SK-N-SH (cell line): ENCODE results near the gene MNX1. TPM values are rescaled to one million over a fixed set of nuclear protein-coding genes. Genes with fewer than 3 reads are reported as not detected.

Experiments
- CTCF ChIA-PET: fragments of 300-600, 350-600 bp; formaldehyde crosslinking; extraction: SDS; loops from one replicate; lab custom pipeline; 2021; lab: Yijun Ruan, JAX
- POLR2A ChIA-PET: fragments of 350-600 bp; sonication (Branson Sonifier 250); formaldehyde crosslinking; extraction: SDS; loops from one replicate; lab custom pipeline; 2020; ENCODE audit warnings: antibody characterized with exemption, inconsistent platforms; lab: Yijun Ruan, JAX
- DNase-seq: peaks from one replicate; pipeline ENCODE4 v3.0.0; 2012
- H2AFZ ChIP-seq: fragments of 200-600 bp; sonication (generic); 2 replicates; pipeline ENCODE4 v1.8.1; 2016; ENCODE audit warnings: antibody characterized with exemption, mild to moderate bottlenecking, low read depth
- H3F3A ChIP-seq: fragments of 200-600 bp; sonication (generic); replicated peaks from 2 replicates; pipeline ENCODE3; 2016; ENCODE audit warnings: antibody characterized with exemption, mild to moderate bottlenecking; ENCODE audit not compliant: insufficient read depth
- H3K27ac ChIP-seq, 2 experiments: fragments of 200-500 bp in 1 of 2; fragments of 200-600 bp in 1 of 2; sonication (Bioruptor generic) in 1 of 2; sonication (generic), shearing (Covaris generic) in 1 of 2; 2 replicates each; pipeline versions ENCODE4 v1.5.1 to v1.6.1; 2014 to 2016; ENCODE audit warnings: low read depth in 2 of 2, inconsistent platforms in 1 of 2, low read length in 1 of 2, mild to moderate bottlenecking in 1 of 2, mixed read lengths in 1 of 2
- H3K27me3 ChIP-seq: fragments of 200-600 bp; sonication (generic), shearing (Covaris generic); 2 replicates; pipeline ENCODE4 v1.6.1; 2016; ENCODE audit warnings: mixed run types; ENCODE audit not compliant: insufficient read depth
- H3K36me3 ChIP-seq, 2 experiments: fragments of 200-500 bp in 1 of 2; fragments of 200-600 bp in 1 of 2; sonication (Bioruptor generic) in 1 of 2; sonication (generic) in 1 of 2; replicated peaks in 1 of 2; 2 replicates each; pipeline versions ENCODE3 to v1.5.1; 2014 to 2016; ENCODE audit warnings: low read length in 1 of 2, mild to moderate bottlenecking in 1 of 2; ENCODE audit not compliant: insufficient read depth in 2 of 2, control insufficient read depth in 1 of 2
- H3K4me1 ChIP-seq, 2 experiments: fragments of 200-500 bp in 1 of 2; fragments of 200-600 bp in 1 of 2; sonication (Bioruptor generic) in 1 of 2; sonication (generic), shearing (Covaris generic) in 1 of 2; 2 replicates each; pipeline versions ENCODE4 v1.5.1 to v1.6.1; 2014 to 2016; ENCODE audit warnings: low read depth in 1 of 2, low read length in 1 of 2, mixed run types in 1 of 2; ENCODE audit not compliant: insufficient read depth in 2 of 2, control insufficient read depth in 1 of 2
- H3K4me2 ChIP-seq: fragments of 200-600 bp; sonication (generic), shearing (Covaris generic); 2 replicates; pipeline ENCODE4 v1.6.1; 2017; ENCODE audit warnings: mixed run types
- H3K4me3 ChIP-seq, 2 experiments: fragments of 200-500 bp in 1 of 2; fragments of 200-600 bp in 1 of 2; sonication (Bioruptor generic) in 1 of 2; sonication (generic), shearing (Covaris generic) in 1 of 2; 2 replicates each; pipeline versions ENCODE4 v1.5.1 to v1.8.1; 2014 to 2016; ENCODE audit warnings: low read depth in 2 of 2, inconsistent platforms in 1 of 2, low read length in 1 of 2, mild to moderate bottlenecking in 1 of 2, mixed read lengths in 1 of 2, moderate library complexity in 1 of 2
- H3K79me2 ChIP-seq: fragments of 200-600 bp; sonication (generic); 2 replicates; pipeline ENCODE4 v1.8.1; 2017; ENCODE audit warnings: mild to moderate bottlenecking; ENCODE audit not compliant: insufficient read depth
- H3K9ac ChIP-seq: fragments of 200-600 bp; sonication (generic); 2 replicates; pipeline ENCODE4 v1.6.1; 2017; ENCODE audit warnings: mixed run types
- H3K9me2 ChIP-seq: fragments of 200-600 bp; sonication (generic); 2 replicates; pipeline ENCODE4 v1.6.1; 2017; ENCODE audit warnings: mixed run types
- H3K9me3 ChIP-seq: fragments of 200-600 bp; sonication (generic); 2 replicates; pipeline ENCODE4 v1.6.1; 2017; ENCODE audit warnings: mixed run types, mild to moderate bottlenecking, moderate library complexity
- H4K20me1 ChIP-seq: fragments of 200-600 bp; sonication (generic); 2 replicates; pipeline ENCODE4 v1.6.1; 2017; ENCODE audit warnings: mild to moderate bottlenecking, mixed run types; ENCODE audit not compliant: insufficient read depth
- CHD2 ChIP-seq: fragments of 150-350 bp; IDR thresholded peaks from 2 replicates; pipeline ENCODE4 v1.6.1; 2018; ENCODE audit warnings: low read length; ENCODE audit not compliant: partially characterized antibody
- ELF1 ChIP-seq: IDR thresholded peaks from 2 replicates; pipeline ENCODE4 v1.4.0; 2012
- EZH2phosphoT487 ChIP-seq: fragments of 200-600 bp; sonication (generic); IDR thresholded peaks from 2 replicates; pipeline ENCODE4 v1.6.1; 2017; ENCODE audit warnings: low read depth, mixed run types, mild to moderate bottlenecking, antibody characterized with exemption, moderate library complexity, borderline replicate concordance
- FOSL2 ChIP-seq: IDR thresholded peaks from 2 replicates; pipeline ENCODE4 v1.4.0; 2012; ENCODE audit warnings: low read depth, mild to moderate bottlenecking, moderate library complexity, borderline replicate concordance
- FOXJ3 ChIP-seq: sonication (generic); formaldehyde crosslinking; IDR thresholded peaks from 2 replicates; pipeline ENCODE4 v1.5.1; 2020; ENCODE audit warnings: mild to moderate bottlenecking, missing genetic modification reagents
- GABPA ChIP-seq: IDR thresholded peaks from 2 replicates; pipeline ENCODE4 v1.4.0; 2012; ENCODE audit warnings: low read depth, mild to moderate bottlenecking
- JUND ChIP-seq: IDR thresholded peaks from 2 replicates; pipeline ENCODE4 v1.4.0; 2012
- MXI1 ChIP-seq: IDR thresholded peaks from 2 replicates; pipeline ENCODE4 v1.6.1; 2012; ENCODE audit warnings: mild to moderate bottlenecking, low read depth, low read length, improper control_type of control experiment
- NFIC ChIP-seq: IDR thresholded peaks from 2 replicates; pipeline ENCODE4 v1.4.0; 2012; ENCODE audit warnings: borderline replicate concordance
- NRF1 ChIP-seq: IDR thresholded peaks from 2 replicates; pipeline ENCODE4 v1.6.1; 2012; ENCODE audit warnings: low read depth, mild to moderate bottlenecking, low read length
- RCOR1 ChIP-seq: fragments of 150-350 bp; IDR thresholded peaks from 2 replicates; pipeline ENCODE4 v1.6.1; 2017; ENCODE audit warnings: antibody characterized with exemption, low read length
- RXRA ChIP-seq: IDR thresholded peaks from 2 replicates; pipeline ENCODE4 v1.4.0; 2012; ENCODE audit warnings: low read depth, mild to moderate bottlenecking, borderline replicate concordance
- SIN3A ChIP-seq: IDR thresholded peaks from 2 replicates; pipeline ENCODE4 v1.6.1; 2012; ENCODE audit warnings: low read depth, mild to moderate bottlenecking, low read length, moderate library complexity, borderline replicate concordance
- SMC3 ChIP-seq: IDR thresholded peaks from 2 replicates; pipeline ENCODE4 v1.6.1; 2012; ENCODE audit warnings: low read depth, low read length, improper control_type of control experiment
- TAF1 ChIP-seq: IDR thresholded peaks from 2 replicates; pipeline ENCODE4 v1.6.1; 2012; ENCODE audit warnings: low read depth, mild to moderate bottlenecking, low read length, moderate library complexity, borderline replicate concordance
- TCF12 ChIP-seq: IDR thresholded peaks from 2 replicates; pipeline ENCODE4 v1.4.0; 2012
- WGBS: methylation state at CpG from one replicate; pipeline ENCODE4 v1.1.6; 2017; ENCODE audit warnings: low lambda C conversion rate; 5-methylcytosine and 5-hydroxymethylcytosine counted together
- polyA plus RNA-seq, 3 experiments: library from polyadenylated mRNA; depleted of rRNA; stranded (reverse); fragments of >200 nt; gene quantifications; 2 replicates each; pipeline ENCODE4 v1.2.3, GENCODE V29; 2012
- TF ChIP-seq, protein P1 (sequence below): IDR thresholded peaks from 2 replicates; pipeline ENCODE4; 2012
- TF ChIP-seq, protein P2 (sequence below): IDR thresholded peaks from 2 replicates; pipeline ENCODE4 v1.4.0; 2012; ENCODE audit warnings: low read depth
- TF ChIP-seq, protein P3 (sequence below): fragments of 150-350 bp; IDR thresholded peaks from 2 replicates; pipeline ENCODE4 v1.6.1; 2016; ENCODE audit warnings: mild to moderate bottlenecking, low read depth, low read length
- TF ChIP-seq, protein P4 (sequence below): fragments of 150-350 bp; IDR thresholded peaks from 2 replicates; pipeline ENCODE4 v1.6.1; 2017; ENCODE audit warnings: antibody characterized with exemption, low read length, low read depth, borderline replicate concordance
- TF ChIP-seq, protein P5 (sequence below): fragments of 200-600 bp; sonication (generic); IDR thresholded peaks from 2 replicates; pipeline ENCODE4 v1.6.1; 2017; ENCODE audit warnings: antibody characterized with exemption, mild to moderate bottlenecking, moderate library complexity

MNX1 gene
- polyA plus RNA-seq (2012; rRNA removed): not detected in 2 replicates
- not detected in 2 replicates for polyA plus RNA-seq (2012; cell fraction: cytosol; rRNA removed)
- polyA plus RNA-seq (2012; cell fraction: nucleus; rRNA removed): not detected in 2 replicates

DNA sequence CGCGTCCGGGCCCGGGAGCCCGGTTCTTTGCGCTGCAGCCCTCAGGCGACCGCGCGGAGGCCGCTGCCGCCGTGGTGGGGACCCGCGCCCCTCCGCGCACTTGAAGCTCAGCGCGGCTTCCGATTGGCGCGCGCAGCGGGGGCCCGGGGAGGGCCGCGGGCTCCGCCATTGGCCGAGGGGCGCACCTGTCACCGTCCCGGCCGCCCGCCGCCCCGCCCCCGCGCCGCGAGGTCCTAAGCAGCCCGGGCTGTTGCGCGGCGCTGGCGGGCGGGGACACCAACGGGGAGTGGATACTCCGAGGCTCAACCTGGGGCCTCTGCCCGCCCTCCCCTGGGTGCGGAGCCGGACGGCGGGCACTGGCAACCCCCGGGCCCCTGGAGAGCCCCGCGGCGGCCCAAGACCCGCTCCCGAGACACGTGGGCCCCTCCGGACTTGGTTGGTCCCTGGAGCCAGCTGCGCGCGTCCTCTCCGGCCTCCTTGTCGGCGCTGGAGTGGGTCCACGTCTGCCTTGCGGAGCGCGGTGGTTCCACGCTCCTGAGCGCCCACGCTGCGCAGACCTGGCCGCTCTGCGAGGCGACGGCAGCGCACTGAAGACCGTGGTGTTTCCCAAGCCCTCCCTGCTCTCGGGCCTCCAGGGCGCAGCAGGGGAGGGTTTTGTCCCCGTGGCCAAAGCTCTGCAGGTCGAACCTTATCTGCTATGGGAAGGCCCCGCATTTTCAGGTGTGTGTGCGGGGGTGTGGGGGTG, at the start of gene MNX1:
Gene MNX1 (minus strand): TSS at position 76 of the 745 bp plus-strand sequence. CDS start 313 bp downstream, outside the sequence.
- H3K9me2 ChIP-seq: no peaks in the 10 kb centered on the region
- no peaks in the 10 kb centered on the region for H3K36me3 ChIP-seq
- no peaks in the 10 kb centered on the region for H3K79me2 ChIP-seq
- WGBS: 0% methylated on average over 5 of the region's 87 CpGs
- H3K4me3 ChIP-seq: peak within 1 kb of the TSS in 1 of 2 experiments; percentile 12; a peak in 1 of 4 replicates
- peak; percentile 71 for DNase-seq
- ChIA-PET CTCF (interaction anchor here (0.7 to 1.0 kb wide), 2 partner anchors 39 to 1167 kb away, joined by 3 to 4 read pairs; no protein-coding TSS in a partner anchor), POLR2A (no interaction called here)
- peak within 1 kb of the TSS; percentile 28; the same call in 1 of the 2 replicates for H3K4me2 ChIP-seq
- no peak within 1 kb of the TSS for H2AFZ ChIP-seq
- no peaks in the 10 kb centered on the region for H3K9me3 ChIP-seq
- no peaks in the 10 kb centered on the region for H3F3A ChIP-seq
- H3K4me1 ChIP-seq: no peaks in the 10 kb centered on the region
- H4K20me1 ChIP-seq: peaks cover 9% of the 10 kb centered on the region
- no peak within 1 kb of the TSS for H3K27ac ChIP-seq
- TF ChIP-seq RXRA (no peak), CHD2 (no peak), FOSL2 (no peak), FOXJ3 (CRISPR knock-in tag) (no peak), ELF1 (no peak), SIN3A (no peak), GABPA (no peak), MXI1 (no peak), TCF12 (no peak)
- TF ChIP-seq, protein P1, sequence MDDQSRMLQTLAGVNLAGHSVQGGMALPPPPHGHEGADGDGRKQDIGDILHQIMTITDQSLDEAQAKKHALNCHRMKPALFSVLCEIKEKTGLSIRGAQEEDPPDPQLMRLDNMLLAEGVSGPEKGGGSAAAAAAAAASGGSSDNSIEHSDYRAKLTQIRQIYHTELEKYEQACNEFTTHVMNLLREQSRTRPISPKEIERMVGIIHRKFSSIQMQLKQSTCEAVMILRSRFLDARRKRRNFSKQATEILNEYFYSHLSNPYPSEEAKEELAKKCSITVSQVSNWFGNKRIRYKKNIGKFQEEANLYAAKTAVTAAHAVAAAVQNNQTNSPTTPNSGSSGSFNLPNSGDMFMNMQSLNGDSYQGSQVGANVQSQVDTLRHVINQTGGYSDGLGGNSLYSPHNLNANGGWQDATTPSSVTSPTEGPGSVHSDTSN: no peak
- TF ChIP-seq, protein P2, sequence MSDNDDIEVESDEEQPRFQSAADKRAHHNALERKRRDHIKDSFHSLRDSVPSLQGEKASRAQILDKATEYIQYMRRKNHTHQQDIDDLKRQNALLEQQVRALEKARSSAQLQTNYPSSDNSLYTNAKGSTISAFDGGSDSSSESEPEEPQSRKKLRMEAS: no peak
- TF ChIP-seq, protein P3, sequence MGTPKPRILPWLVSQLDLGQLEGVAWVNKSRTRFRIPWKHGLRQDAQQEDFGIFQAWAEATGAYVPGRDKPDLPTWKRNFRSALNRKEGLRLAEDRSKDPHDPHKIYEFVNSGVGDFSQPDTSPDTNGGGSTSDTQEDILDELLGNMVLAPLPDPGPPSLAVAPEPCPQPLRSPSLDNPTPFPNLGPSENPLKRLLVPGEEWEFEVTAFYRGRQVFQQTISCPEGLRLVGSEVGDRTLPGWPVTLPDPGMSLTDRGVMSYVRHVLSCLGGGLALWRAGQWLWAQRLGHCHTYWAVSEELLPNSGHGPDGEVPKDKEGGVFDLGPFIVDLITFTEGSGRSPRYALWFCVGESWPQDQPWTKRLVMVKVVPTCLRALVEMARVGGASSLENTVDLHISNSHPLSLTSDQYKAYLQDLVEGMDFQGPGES: no peak
- TF ChIP-seq, protein P4, sequence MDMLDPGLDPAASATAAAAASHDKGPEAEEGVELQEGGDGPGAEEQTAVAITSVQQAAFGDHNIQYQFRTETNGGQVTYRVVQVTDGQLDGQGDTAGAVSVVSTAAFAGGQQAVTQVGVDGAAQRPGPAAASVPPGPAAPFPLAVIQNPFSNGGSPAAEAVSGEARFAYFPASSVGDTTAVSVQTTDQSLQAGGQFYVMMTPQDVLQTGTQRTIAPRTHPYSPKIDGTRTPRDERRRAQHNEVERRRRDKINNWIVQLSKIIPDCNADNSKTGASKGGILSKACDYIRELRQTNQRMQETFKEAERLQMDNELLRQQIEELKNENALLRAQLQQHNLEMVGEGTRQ: no peak
- TF ChIP-seq, all 33 proteins: peak for 0
- Histone ChIP-seq H3K27me3 (peaks cover 96% of the 10 kb centered on the region), H3K9ac (no peak within 1 kb of the TSS)

DNA sequence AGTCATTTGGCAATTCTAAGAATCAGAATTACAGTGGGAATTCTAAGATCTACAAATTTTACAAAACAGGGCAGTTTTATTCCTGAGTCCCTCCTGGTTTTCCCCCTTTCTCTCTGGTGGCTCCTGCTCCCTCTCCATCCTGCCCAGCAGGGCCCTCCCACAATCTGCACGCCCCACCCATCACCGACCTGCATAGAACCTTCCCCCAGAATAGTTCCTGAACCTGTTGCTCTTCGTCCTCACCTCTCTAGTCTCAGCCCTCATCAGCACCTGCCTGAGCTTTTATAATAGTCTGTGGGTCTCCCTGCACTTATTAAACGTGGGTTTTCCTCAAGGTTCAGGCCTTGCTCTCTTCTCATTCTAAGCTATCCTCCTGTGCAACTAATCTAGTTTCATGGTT, 49.1 kb upstream of the MNX1 start:
- Histone ChIP-seq H3K4me2 (no peak overlapping the region), H3K9ac (no peak overlapping the region), H3F3A (no peaks in the 10 kb centered on the region), H3K9me3 (no peaks in the 10 kb centered on the region), H4K20me1 (no peaks in the 10 kb centered on the region), H3K4me1 (no peaks in the 10 kb centered on the region), H3K4me3 (no peak overlapping the region), H3K9me2 (no peaks in the 10 kb centered on the region), H3K36me3 (no peaks in the 10 kb centered on the region), H3K27ac (no peak overlapping the region), H3K79me2 (no peaks in the 10 kb centered on the region), H2AFZ (no peak overlapping the region), H3K27me3 (peaks cover 55% of the 10 kb centered on the region; the same call in 1 of the 2 replicates)
- POLR2A ChIA-PET: no interaction called here
- CTCF ChIA-PET: interaction anchor here (0.8 to 1.0 kb wide), 2 partner anchors 14 to 110 kb away, joined by 3 read pairs; partner anchors contain the start of gene NOM1
- DNase-seq: no peak
- WGBS: 9% methylated on average over 4 of the region's 4 CpGs
- TF ChIP-seq NRF1 (no peak), TAF1 (no peak), SMC3 (no peak), EZH2phosphoT487 (no peak), NFIC (no peak), JUND (no peak), RCOR1 (no peak)
- TF ChIP-seq, protein P4: no peak
- TF ChIP-seq, protein P5, sequence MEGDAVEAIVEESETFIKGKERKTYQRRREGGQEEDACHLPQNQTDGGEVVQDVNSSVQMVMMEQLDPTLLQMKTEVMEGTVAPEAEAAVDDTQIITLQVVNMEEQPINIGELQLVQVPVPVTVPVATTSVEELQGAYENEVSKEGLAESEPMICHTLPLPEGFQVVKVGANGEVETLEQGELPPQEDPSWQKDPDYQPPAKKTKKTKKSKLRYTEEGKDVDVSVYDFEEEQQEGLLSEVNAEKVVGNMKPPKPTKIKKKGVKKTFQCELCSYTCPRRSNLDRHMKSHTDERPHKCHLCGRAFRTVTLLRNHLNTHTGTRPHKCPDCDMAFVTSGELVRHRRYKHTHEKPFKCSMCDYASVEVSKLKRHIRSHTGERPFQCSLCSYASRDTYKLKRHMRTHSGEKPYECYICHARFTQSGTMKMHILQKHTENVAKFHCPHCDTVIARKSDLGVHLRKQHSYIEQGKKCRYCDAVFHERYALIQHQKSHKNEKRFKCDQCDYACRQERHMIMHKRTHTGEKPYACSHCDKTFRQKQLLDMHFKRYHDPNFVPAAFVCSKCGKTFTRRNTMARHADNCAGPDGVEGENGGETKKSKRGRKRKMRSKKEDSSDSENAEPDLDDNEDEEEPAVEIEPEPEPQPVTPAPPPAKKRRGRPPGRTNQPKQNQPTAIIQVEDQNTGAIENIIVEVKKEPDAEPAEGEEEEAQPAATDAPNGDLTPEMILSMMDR: no peak
